GM12875 (cell line): Measurements from ENCODE around the gene LRP3.
"Not testable (repeated sequence)": the region's sequence is repeated elsewhere in the genome, so short reads cannot be mapped to it uniquely, and the experiment has no call there.

ENCODE experiments used
- H3K4me3 ChIP-seq: one replicate; pipeline ENCODE4 v1.5.1; 2011; ENCODE audit warnings: low read depth, low read length, control low read depth
- CTCF ChIP-seq: IDR thresholded peaks from 2 replicates; pipeline ENCODE4 v1.5.1; 2011; ENCODE audit warnings: low read depth, mild to moderate bottlenecking, control low read depth, inconsistent platforms, low read length, moderate library complexity, borderline replicate concordance; ENCODE audit not compliant: insufficient read depth

LRP3 gene

GRCh38 chr19:33176670-33177416 is 17.3 kb upstream of the LRP3 start:
- peak; percentile 34 for TF ChIP-seq CTCF
- H3K4me3 ChIP-seq: peak overlapping the region; percentile 79

GRCh38 chr19:33177417-33177979 is 16.6 kb upstream of the LRP3 start:
- peak; percentile 42 for TF ChIP-seq CTCF
- H3K4me3 ChIP-seq: peak overlapping the region; percentile 49

GRCh38 chr19:33186431-33187182 is 7.5 kb upstream of the LRP3 start:
- H3K4me3 ChIP-seq: no peak overlapping the region
- TF ChIP-seq CTCF: no peak

- H3K4me3 ChIP-seq: no peak overlapping the region
- no peak for TF ChIP-seq CTCF
These were observed 7.0 kb upstream of the LRP3 start for GRCh38 chr19:33187183-33187540.

- H3K4me3 ChIP-seq: no peak overlapping the region
- TF ChIP-seq CTCF: no peak
These were observed 4.7 kb upstream of the LRP3 start for GRCh38 chr19:33189453-33189852.

- H3K4me3 ChIP-seq: not testable (repeated sequence)
These were observed 3.0 kb upstream of the LRP3 start for GRCh38 chr19:33191092-33191491.

- no peak for TF ChIP-seq CTCF
These were observed 2.6 kb upstream of the LRP3 start for GRCh38 chr19:33191501-33191900.

More at GRCh38 chr19:33191501-33191900, 2.6 kb upstream of the LRP3 start:
- no peak overlapping the region for H3K4me3 ChIP-seq
